AG09319 (cell line): ENCODE results near the gene SUPT6H.

Source experiments
- DNase-seq: peaks from one replicate; pipeline ENCODE4 v3.0.0-alpha.2; 2010; ENCODE audit warnings: low read depth; ENCODE audit errors: extremely low read depth
- TF ChIP-seq, protein P1 (sequence below): IDR thresholded peaks from 2 replicates; pipeline ENCODE4 v1.5.1; 2011; ENCODE audit warnings: low read depth, mild to moderate bottlenecking, inconsistent platforms, low read length, moderate library complexity

SUPT6H gene

DNA sequence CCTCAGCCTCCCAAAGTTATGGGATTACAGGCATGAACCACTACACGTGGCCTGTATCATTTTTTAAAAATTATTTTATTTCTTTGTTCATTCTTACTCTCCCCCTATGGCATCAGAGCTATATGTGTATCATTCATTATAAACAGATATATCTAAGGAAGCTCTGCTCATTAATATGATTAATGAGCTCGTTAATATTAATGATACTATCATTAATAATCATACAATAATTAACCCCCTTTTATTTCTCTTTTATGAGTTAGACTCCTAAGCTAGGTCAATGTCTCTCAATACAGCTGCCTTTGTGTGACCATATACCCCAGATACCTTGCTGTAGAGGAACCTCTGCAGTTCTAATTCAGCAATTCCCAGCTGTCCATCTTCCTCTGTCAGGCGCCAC, 43.5 kb upstream of the SUPT6H start:
- no peak for DNase-seq
- TF ChIP-seq, protein P1, sequence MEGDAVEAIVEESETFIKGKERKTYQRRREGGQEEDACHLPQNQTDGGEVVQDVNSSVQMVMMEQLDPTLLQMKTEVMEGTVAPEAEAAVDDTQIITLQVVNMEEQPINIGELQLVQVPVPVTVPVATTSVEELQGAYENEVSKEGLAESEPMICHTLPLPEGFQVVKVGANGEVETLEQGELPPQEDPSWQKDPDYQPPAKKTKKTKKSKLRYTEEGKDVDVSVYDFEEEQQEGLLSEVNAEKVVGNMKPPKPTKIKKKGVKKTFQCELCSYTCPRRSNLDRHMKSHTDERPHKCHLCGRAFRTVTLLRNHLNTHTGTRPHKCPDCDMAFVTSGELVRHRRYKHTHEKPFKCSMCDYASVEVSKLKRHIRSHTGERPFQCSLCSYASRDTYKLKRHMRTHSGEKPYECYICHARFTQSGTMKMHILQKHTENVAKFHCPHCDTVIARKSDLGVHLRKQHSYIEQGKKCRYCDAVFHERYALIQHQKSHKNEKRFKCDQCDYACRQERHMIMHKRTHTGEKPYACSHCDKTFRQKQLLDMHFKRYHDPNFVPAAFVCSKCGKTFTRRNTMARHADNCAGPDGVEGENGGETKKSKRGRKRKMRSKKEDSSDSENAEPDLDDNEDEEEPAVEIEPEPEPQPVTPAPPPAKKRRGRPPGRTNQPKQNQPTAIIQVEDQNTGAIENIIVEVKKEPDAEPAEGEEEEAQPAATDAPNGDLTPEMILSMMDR, result no peak

DNA sequence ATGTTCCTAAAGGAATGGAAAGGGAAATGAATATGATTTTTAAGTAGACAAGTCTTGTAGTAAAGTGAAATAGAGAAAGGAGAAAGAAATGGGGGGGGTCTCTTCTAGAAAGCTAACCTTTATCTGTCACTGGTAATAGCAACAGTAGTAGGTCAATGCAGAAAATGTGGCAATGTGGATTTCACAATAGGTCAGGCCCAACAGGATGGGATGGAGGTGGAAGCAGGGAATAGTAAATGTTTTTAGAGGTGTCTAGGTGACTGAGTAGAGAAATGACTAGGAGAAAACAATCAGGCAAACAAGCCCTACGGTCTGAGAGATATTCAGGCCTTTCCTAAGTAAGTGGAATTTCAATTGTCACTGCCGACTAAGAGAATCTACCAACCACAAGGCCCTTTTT, 42.0 kb upstream of the SUPT6H start:
- DNase-seq, result no peak
- TF ChIP-seq, protein P1, result no peak

DNA sequence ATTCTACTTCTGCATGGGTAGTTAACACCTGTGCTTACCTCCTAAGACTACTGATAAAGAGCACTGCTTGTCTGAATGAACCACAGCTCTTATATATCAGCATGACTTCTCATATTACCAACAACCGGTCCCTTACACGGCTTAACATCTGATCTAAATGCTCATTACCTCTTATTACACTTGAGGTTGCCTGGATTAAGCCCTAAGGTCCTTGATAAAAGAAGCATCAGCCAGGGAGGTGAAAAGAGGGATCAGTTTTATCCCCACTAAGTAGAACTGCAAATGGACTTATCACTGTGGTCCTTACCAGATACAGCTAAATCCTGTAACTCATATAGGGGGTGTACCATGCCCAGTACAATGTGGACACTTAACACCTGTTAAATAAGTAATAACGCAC, 39.8 kb upstream of the SUPT6H start:
- no peak for DNase-seq
- TF ChIP-seq, protein P1, result no peak

DNA sequence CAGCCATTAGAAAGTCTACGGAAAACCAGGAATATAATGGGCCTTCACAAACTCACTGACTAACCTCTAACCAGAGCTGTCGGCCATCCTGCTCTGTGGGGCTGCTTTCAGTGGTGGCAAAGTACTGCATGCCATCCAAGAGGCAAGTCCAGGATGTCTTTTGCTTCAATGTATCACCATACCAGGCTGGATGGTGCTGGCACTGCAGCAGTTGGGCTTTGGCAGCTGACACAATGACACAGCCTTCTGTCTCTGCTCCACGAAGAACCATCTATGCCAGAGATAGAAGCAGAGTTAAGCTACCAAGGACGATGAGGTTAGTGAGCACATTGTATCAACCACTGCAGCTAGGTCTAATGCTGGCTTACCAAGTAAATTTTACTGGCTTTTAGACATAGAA, 38.3 kb upstream of the SUPT6H start:
- TF ChIP-seq, protein P1, result no peak
- DNase-seq, result no peak

DNA sequence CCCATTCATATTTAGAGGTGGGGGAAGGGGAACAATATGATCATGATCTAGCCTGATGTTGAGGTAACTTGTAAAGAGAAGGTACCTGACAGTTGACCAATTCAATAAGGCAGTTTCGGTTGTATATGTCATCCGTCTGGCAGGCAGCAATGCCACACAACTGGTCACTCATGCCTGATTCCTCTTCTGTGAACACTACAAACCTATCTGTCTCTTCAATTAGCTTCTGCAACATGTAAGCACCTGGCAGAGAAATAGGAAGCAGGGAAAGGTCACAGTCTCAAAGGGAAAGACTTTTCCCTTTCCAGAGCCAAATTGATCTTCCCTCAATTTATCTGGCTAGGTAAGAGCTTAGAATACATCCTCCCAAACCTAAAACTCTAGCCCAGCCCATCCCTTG, 37.9 kb upstream of the SUPT6H start:
- DNase-seq, result no peak
- TF ChIP-seq, protein P1, result no peak

DNA sequence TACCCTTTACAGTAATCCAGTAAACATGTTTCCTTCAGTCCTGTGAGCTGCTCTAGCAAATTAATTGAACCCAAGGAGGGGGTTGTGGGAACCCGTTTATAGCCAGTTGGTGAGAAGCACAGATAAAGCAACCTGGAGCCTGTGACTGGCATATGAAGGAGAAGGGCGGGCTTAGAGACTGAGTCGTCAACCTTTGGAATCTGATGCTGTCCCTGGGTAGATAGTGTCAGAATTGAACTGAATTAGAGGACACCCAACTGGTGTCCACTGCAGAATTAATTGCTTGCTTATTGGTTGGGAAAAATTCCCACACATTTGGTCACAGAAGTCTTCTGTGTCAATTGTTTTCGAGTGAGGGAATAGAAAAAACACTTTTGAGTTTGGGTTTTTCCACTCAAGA, 35.2 kb upstream of the SUPT6H start:
- TF ChIP-seq, protein P1, result no peak
- DNase-seq, result no peak

DNA sequence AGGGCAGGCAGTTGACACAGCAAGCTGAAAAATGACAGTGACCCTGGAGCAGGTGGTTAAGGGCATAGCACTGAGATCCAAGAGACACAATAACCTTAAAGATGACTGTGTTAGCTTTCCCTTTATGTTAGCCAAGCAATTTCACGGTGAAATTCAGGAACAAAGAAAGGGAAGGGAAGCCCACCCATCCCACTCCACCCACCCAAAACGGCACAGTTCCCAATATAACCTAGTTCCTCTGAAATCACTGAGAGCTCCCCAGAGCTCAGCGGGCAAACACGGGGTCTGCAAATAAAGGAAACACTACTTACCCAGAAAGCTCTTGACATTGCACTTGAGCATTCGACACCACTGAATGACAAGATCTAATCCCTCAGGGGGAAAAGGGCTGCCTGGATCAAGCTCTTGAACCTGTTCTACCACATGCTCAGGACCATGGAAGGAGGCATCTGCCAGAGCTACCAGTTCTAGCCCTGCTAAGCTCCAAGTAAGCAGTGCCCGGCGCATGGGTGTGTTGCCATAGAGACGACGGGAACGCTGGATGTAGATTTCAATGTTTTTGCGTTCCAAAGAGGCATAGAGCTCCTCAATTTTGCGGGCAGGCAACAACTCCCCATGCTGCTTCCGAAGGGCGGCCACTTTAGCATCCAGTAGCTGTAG, 27.7 kb upstream of the SUPT6H start:
- TF ChIP-seq, protein P1, result no peak
- DNase-seq, result no peak
